GM21515 (cell line): ENCODE results near the gene TIAM2.
"Not testable (repeated sequence)": the region's sequence is repeated elsewhere in the genome, so short reads cannot be mapped to it uniquely, and the experiment has no call there.

Experiments
- ATAC-seq: cut with Tn5 transposase; IDR thresholded peaks from one replicate; pipeline ENCODE4 v1.9.1; 2021; ENCODE audit not compliant: unreplicated experiment

The TIAM2 gene

DNA sequence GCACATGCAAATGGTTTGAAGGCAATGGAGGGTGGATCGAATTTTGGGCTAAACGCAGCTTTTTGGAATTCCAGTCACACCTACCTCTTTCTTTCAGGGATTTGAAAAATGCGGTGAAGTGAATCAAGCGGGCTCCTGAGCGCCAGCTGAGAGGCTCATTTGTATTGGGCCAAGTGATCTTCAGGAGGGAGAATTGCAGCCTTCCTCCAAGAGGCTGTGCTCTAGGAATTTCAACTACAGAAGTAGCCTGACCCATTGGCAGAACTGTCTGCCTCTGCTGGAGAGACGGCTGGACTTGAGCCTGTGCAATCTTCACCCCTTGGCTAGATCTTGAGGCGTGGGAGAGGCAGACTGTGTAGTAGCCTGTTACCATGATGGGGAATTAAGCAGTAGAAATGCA is 5.7 kb upstream of the TIAM2 start:
- no peak for ATAC-seq

DNA sequence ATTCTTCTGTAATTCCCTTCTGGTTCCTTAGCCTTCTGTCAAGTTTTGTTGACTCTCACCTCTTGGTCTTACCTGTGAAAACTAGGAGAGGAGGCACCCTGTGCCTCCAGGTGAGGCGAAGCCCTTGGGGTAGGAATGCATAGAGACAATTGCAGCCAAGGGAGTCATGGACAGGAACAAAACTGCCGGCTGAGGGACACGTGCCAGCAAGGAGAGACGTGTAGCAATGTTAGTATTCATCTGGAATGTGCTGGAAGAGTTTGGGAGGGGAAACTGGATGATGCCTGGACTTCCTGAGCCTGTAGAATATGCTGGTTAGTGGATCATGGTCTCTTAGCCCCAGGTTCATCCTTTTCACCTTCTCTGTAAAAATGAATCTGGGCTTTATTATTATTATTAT is 3.9 kb upstream of the TIAM2 start:
- ATAC-seq = no peak

DNA sequence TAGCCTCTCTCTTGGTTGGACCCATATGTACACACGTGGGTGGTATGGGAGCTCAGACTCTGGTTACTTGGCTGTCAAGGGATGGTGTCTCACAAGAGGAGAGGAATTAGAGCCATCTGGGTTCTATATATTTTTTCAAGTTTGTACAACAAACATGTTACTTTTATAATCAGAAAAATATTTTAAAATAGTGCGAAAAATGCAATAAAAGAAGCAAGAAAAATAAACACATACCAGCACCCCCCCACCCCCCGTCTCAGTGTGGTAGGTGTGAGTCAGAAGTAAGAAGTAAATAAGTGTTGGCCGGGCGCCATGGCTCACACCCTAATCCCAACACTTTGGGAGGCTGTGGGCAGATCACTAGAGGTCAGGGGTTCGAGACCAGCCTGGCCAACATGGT is 2.1 kb upstream of the TIAM2 start:
- ATAC-seq = no peak

GRCh38 chr6:154993710-154994109 is 1.4 kb upstream of the TIAM2 start:
- no peak for ATAC-seq

DNA sequence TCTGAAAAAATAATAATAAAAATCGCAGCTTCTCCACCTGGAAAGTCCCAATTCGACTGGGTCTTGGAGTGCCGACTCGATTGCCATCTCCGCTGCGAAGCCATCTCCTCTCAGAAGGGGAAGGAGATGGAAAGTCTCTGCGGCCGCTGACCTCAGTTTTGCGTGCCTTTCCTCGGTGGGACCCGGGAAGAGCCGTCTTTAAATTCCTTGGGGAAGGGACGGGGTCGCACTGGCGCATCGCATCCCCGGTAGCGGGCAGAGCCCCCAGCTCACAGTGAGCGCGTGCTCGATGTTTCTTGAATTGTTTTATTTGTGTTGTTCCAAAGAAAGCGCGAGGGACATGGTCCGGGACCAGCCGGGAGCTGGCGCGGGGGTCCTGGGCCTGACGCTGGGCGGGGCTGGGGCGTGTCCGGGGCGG is 270 bp upstream of the TIAM2 start:
- ATAC-seq = no peak

DNA sequence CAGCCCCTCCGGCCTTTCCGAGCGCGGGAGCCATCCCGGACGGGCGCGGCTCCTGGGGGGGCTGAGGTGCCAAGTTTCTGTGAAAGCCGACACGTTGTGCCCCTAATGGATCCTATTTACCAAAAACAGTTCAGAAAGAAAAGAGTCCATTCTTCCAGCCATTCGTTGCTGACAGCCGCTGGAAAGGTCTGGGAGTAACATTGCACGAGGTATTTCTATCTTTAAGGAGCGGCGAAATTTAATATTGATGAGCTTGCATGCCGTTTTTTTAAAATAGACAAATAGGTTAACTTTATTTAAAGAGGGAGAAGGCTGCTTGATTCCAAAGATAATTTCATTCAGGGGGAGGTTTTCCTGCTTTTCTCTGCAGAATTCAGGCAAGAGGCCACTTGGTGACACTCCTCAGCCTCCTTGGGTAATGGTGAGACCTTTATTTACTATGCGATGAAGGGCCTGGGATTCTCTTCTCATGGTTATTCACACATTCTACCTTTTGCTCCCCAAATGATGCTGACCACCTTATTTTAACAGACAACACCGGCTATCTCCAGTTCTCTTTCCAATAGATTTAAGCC is 988 bp downstream of the TIAM2 start:
- no peak for ATAC-seq

DNA sequence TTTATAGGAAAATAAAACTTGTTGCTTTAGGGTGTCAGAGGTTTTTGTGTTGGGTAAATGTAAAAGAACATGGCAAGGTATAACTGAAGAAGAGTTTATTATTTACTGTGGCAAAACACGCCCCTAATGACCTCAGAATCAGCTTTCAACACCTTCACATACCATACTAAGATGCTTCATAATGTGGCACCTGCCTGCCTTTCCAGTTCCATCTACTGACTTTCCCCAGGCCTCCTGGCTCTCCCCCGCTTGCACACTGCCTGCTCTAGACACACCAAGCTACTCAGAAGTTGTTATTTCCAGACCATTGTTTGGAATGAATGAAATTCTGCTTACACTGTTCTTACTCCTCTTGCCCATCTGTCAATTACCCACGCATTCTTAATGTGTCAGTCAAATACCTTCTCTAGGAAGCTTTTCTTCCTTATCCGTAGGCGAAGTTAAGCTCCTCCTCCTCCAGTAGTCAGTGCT is 1.8 kb downstream of the TIAM2 start:
- ATAC-seq = no peak

DNA sequence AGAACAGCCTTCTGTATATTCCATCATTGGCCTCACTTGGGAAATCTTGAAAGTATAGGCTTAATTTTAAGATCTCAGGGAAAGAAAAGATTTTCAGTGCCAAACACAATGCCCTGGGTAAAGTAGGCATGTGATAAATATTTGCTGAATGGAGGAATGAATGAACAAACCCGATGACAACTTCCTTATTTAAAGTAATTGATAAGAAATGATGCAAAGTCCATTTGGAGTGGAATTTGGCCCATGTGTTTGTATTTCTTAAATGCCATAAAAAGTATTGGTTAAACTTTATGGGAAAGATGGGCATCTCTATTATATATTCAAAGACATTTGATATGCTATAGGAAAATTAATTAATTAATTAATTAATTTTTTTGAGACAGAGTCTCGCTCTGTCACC is 3.7 kb downstream of the TIAM2 start:
- no peak for ATAC-seq

DNA sequence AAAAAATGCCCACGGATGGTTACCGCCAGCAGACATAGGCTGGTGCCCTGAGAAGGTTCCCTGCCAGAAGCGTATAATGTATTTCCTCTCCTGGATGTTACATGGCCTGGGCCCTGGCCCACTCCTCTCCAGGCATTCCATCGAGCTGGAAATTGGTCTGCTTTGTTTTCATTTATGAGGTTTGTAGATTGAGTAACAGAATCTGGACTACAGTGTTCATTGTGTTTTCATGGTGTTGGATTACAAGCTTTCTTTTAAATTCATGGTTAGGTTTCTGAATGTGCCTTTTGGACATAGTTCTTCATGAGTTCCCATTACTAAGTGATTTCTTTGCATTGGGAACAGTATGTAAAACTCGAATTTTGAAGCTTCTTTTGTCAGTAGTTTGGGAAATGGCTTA is 6.4 kb downstream of the TIAM2 start:
- ATAC-seq = no peak

DNA sequence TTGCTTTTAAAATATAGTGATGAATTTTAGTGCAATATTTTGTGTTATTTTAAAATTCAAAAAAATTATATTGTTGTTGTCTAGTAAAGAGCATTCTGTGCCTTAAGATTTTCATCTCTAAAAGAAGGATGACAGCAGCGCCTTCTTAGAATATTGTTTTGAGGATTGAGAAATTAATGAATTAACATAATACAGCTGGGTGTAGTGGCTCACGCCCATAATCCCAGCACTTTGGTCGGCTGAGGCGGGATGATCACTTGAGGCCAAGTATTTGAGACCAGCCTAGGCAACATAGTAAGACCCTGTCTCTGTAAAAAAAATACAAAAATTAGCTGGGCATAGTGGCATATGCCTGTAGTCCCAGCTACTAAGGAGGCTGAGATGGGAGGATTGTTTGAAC is 6.8 kb downstream of the TIAM2 start:
- ATAC-seq = no peak

DNA sequence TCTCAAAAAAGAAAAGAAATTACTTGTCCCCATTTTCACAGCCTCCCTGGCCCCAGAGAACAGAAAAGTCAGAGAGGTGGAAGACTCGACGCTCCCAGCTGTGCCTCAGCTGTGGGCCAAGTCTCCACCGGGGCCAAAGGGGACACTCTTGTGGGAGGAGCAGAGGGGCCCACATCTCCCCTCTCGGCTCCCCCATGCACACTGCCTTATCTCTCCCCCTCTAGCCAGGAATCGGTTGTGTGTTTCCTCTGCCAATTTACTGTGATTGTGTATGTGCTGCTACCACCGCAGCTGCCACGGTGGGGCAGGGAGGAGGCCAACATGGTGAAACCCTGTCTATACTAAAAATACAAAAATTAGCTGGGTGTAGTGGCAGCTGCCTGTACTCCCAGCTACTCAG is 8.4 kb downstream of the TIAM2 start:
- ATAC-seq = no peak

DNA sequence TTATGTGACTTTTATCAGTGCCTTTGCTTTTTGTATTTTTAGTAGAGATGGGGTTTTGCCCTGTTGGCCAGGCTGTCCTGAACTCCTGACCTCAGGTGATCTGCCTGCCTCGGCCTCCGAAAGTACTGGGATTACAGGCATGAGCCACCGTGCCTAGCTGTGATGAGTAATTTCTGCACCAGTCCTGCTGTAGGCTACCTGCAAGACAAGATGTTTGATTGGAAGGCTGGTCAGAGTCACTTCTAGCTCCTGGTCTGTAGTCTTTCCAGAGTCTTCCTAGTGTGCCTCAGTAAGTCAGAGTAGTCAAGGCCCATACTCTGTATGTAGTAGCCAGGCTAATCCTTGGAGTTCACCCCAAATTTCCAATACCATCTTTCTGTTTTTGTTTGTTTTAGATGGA is 8.9 kb downstream of the TIAM2 start:
- ATAC-seq = no peak

DNA sequence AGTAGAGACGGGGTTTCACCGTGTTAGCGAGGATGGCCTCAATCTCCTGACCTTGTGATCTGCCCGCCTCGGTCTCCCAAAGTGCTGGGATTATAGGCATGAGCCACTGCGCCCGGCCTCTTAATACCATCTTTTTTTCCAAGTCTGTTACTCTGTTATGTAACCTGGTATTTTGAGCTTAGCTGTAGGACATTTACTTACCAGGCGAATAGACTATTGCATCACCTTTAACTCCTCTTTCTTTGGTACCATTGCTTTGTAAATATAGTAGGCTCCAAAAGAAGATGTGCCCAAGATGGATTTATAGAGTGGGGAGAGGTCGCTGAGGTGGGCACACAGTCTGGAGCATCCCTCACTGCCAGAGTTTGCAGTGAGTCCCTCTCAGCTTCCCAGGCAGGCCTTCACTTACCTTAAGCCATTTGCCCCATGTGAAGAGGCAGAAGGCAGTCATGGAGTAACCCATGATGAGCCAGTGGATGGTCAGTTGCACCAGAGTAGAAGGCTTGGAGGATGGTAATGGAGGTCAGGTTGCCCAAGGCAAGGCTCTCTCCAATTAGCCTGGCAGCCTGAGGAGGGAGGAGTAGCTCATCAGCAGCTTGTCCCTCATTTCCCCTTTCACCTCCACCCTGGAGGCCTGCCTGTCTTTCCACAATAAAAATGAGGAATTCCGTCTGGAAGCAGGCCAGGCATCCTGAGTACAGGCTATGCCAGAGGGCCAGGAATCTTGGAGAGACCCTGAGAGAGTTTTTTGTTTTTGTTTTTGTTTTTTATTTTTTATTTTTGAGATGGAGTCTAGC is 9.7 kb downstream of the TIAM2 start:
- no peak for ATAC-seq

DNA sequence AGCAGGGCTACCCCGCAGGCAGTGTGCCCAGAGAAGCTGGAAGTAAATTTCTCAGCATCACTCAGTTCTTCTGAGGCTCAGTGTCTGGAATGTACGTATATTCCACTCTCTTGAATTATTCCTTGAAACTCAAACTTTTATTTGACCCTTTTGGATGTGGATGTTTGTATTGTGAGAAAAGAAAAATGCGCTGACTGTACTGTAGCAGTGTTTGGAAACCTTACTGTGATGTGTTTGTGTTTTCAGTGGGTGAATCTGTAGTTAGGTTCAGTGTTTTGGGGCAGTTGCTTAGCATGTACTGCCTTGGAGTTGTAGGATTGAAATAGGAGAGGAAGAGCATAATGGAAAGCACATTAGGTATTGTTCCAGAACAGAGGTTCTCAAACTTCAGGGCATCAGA is 13.5 kb downstream of the TIAM2 start:
- no peak for ATAC-seq

- ATAC-seq = no peak
Measured at GRCh38 chr6:155010940-155011339, 15.8 kb downstream of the TIAM2 start.

- ATAC-seq = no peak
Measured at GRCh38 chr6:155011809-155012291, 16.7 kb downstream of the TIAM2 start.

DNA sequence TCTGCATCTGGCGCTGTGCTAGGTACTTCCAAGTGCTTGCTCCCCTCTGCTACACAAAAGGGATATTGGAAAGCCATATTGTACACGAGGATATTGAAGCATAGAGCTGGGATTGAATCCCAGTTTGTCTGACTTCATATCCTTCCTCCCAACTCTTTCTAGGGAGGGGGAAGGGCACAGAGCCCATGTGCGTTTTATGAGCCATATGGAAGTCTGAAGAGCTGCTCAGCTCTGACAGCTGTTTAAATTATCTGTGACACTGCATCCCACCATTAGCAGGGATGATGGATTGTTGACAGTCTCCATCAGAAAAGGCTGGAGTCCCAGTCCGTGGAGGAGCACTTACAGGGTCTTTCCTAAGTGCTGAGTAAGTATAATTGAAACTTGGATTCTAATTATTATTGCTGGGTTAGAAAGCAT is 18.4 kb downstream of the TIAM2 start:
- no peak for ATAC-seq

DNA sequence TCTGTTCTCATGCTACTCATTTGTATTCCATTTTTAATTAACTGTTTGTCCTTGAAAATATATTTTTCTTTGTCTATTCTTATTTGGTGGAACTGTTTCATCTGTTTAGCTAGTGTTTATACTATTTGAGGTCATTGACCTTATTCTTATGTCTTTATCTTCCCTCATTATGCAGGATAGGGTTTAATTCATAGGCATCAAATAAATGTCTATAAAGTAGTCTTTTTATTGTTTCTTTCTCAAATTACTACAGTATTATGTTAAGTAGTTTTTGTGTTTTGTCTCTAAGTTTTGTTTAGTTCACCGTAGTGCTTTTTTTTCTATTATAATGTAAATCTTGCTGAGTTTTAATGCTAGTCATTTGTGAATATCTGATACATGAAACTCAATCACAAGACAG is 19.0 kb downstream of the TIAM2 start:
- no peak for ATAC-seq

- ATAC-seq = no peak
Measured at GRCh38 chr6:155014670-155015300, 19.7 kb downstream of the TIAM2 start.

GRCh38 chr6:155018415-155018814 is 23.3 kb downstream of the TIAM2 start:
- not testable (repeated sequence) for ATAC-seq

DNA sequence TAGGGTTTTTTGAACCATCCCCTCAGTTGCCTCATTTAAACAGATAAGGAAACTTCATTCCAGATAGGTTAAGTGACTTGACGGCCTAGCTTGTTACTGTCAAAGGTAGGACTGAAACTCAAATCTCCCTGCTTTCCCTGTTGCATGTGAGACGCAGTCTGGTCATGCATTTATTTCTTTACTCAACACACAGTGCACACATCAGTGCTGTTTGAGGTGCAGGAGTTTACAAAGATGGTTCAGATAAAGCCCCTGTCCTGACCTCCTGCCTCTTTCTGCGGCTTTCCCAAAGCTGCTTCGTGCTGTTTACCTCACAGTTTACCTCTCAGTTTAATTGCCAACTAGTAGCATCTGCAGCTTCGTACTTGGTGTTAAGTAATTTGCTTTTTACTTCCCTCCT is 26.6 kb downstream of the TIAM2 start:
- ATAC-seq = no peak

GRCh38 chr6:155022721-155023120 is 27.6 kb downstream of the TIAM2 start:
- no peak for ATAC-seq
